HEK293T (cell line): ENCODE data around the gene R3HDM2.

Experiments used
- ARNT ChIP-seq: fragments of 450-650 bp; IDR thresholded peaks from 2 replicates; pipeline ENCODE4 v1.6.1; 2017; ENCODE audit warnings: mild to moderate bottlenecking
- FOXA1 ChIP-seq: fragments of 450-650 bp; IDR thresholded peaks from 2 replicates; pipeline ENCODE4 v1.6.1; 2016; ENCODE audit warnings: mild to moderate bottlenecking
- FOXK2 ChIP-seq: fragments of 450-650 bp; IDR thresholded peaks from 2 replicates; pipeline ENCODE4 v1.6.1; 2016; ENCODE audit warnings: mild to moderate bottlenecking
- PKNOX1 ChIP-seq: fragments of 450-650 bp; IDR thresholded peaks from 2 replicates; pipeline ENCODE4 v1.6.1; 2016
- SP1 ChIP-seq: fragments of 450-650 bp; IDR thresholded peaks from 2 replicates; pipeline ENCODE4 v1.6.1; 2017
- SUZ12 ChIP-seq: fragments of 450-650 bp; IDR thresholded peaks from 2 replicates; pipeline ENCODE4 v1.6.1; 2016; ENCODE audit warnings: mild to moderate bottlenecking
- TARDBP ChIP-seq: fragments of 450-650 bp; IDR thresholded peaks from 2 replicates; pipeline ENCODE4 v1.6.1; 2016
- ZNF384 ChIP-seq: fragments of 450-650 bp; IDR thresholded peaks from 2 replicates; pipeline ENCODE4 v1.6.1; 2016

GRCh38 chr12:57474430-57474829, 43.6 kb upstream of the R3HDM2 start:
- TF ChIP-seq FOXK2: no peak
- no peak for TF ChIP-seq SP1
- no peak for TF ChIP-seq SUZ12
- TF ChIP-seq ZNF384: no peak
- TF ChIP-seq FOXA1: no peak
- no peak for TF ChIP-seq TARDBP
- TF ChIP-seq ARNT: no peak
- no peak for TF ChIP-seq PKNOX1
